GM12878 (cell line): ENCODE results near the gene DUSP8. TPM values are rescaled to one million over a fixed set of nuclear protein-coding genes. Genes with fewer than 3 reads are reported as not detected.

ENCODE experiments used
- ATAC-seq: fragments of 200-7000 bp; cut with Tn5 transposase; 3 replicates; pipeline ENCODE4 v1.9.1; 2020; ENCODE audit warnings: mild to moderate bottlenecking, moderate library complexity
- BruUV-seq: library from RNA; stranded (reverse); fragments of 400-500 nt; replicated peaks from 2 replicates; lab custom pipeline; 2021; lab: Mats Ljungman, UMichigan
- CTCF ChIA-PET: fragments of 300-600 bp; sonication (Branson Sonifier 250); formaldehyde crosslinking; extraction: SDS; loops from one replicate; lab custom pipeline; 2021; ENCODE audit warnings: inconsistent platforms; lab: Yijun Ruan, JAX
- POLR2A ChIA-PET: fragments of 350-600 bp; formaldehyde crosslinking; extraction: SDS; loops from one replicate; lab custom pipeline; 2021; ENCODE audit warnings: inconsistent platforms; lab: Charles Lee
- RAD21 ChIA-PET: fragments of 300-600 bp; sonication (Branson Sonifier 250); formaldehyde crosslinking; loops from one replicate; lab custom pipeline; 2023; ENCODE audit warnings: antibody characterized with exemption; ENCODE audit not compliant: unreplicated experiment; lab: Charles Lee
- SMC1A ChIA-PET: fragments of 300-600 bp; sonication (Branson Sonifier 250); formaldehyde crosslinking; loops from one replicate; lab custom pipeline; 2023; ENCODE audit not compliant: unreplicated experiment, uncharacterized antibody; lab: Charles Lee
- DNase-seq: peaks from one replicate; pipeline ENCODE4 v3.0.0-alpha.2; 2011; ENCODE audit warnings: low read depth, low spot score
- FAIRE-seq: peaks from 3 replicates; lab custom pipeline; 2011; peaks lifted over from hg19 to GRCh38; lab: Jason Lieb, UNC
- H2AFZ ChIP-seq: 2 replicates; pipeline ENCODE4 v1.6.0; 2011; ENCODE audit warnings: low read depth, low read length, control low read depth; ENCODE audit not compliant: control insufficient read depth
- H3K27ac ChIP-seq: 2 replicates; pipeline ENCODE4 v1.5.1; 2011; ENCODE audit warnings: control low read depth; ENCODE audit not compliant: control insufficient read depth, insufficient read depth
- H3K27me3 ChIP-seq, 2 experiments: replicated peaks in 1 of 2; 2 replicates each; pipeline versions ENCODE4 v1.6.0 to v1.6.1; 2011; ENCODE audit warnings: low read length in 1 of 2; ENCODE audit not compliant: control insufficient read depth in 2 of 2, insufficient read depth in 2 of 2
- H3K36me3 ChIP-seq, 2 experiments: 2 replicates each; pipeline ENCODE4 v1.5.1; 2011; ENCODE audit warnings: low read length in 1 of 2; ENCODE audit not compliant: control insufficient read depth in 2 of 2, insufficient read depth in 2 of 2
- H3K4me1 ChIP-seq: 2 replicates; pipeline ENCODE4 v1.6.1; 2011; ENCODE audit warnings: mild to moderate bottlenecking, low read length, moderate library complexity, mixed read lengths; ENCODE audit not compliant: control insufficient read depth, insufficient read depth
- H3K4me2 ChIP-seq: 2 replicates; pipeline ENCODE4 v1.6.0; 2011; ENCODE audit warnings: control low read depth; ENCODE audit not compliant: control insufficient read depth, insufficient read depth
- H3K4me3 ChIP-seq: fragments of 200-600 bp; sonication (generic); 2 replicates; pipeline ENCODE4 v1.5.1; 2016
- H3K79me2 ChIP-seq: 2 replicates; pipeline ENCODE4 v1.6.0; 2011; ENCODE audit warnings: low read length; ENCODE audit not compliant: control insufficient read depth, insufficient read depth
- H3K9ac ChIP-seq: 2 replicates; pipeline ENCODE4 v1.8.0; 2011; ENCODE audit warnings: low read length, control low read depth, mixed read lengths; ENCODE audit not compliant: control insufficient read depth, insufficient read depth
- H3K9me3 ChIP-seq: replicated peaks from 3 replicates; pipeline ENCODE4 v1.5.1; 2011; ENCODE audit warnings: mild to moderate bottlenecking, low read length; ENCODE audit not compliant: control insufficient read depth, insufficient read depth
- H4K20me1 ChIP-seq: 2 replicates; pipeline ENCODE4 v1.6.0; 2011; ENCODE audit not compliant: control insufficient read depth, insufficient read depth
- CREB1 ChIP-seq: IDR thresholded peaks from 2 replicates; pipeline ENCODE4 v1.6.1; 2012; ENCODE audit warnings: low read depth, mild to moderate bottlenecking, inconsistent platforms
- NR2C1 ChIP-seq: fragments of 450-650 bp; IDR thresholded peaks from 2 replicates; pipeline ENCODE4 v1.6.1; 2017; ENCODE audit warnings: antibody characterized with exemption, mild to moderate bottlenecking, moderate library complexity
- POU2F2 ChIP-seq: IDR thresholded peaks from 3 replicates; pipeline ENCODE4 v1.6.1; 2011; ENCODE audit warnings: low read depth, mild to moderate bottlenecking, low read length, borderline replicate concordance
- RAD51 ChIP-seq: fragments of 450-650 bp; IDR thresholded peaks from 2 replicates; pipeline ENCODE4 v1.6.1; 2016; ENCODE audit warnings: moderate library complexity, mild to moderate bottlenecking, inconsistent platforms
- SRF ChIP-seq, 2 experiments: IDR thresholded peaks; 2 replicates each; pipeline ENCODE4 v1.6.1; 2011; ENCODE audit warnings: low read depth in 2 of 2, low read length in 2 of 2, mild to moderate bottlenecking in 1 of 2, moderate library complexity in 1 of 2
- TCF3 ChIP-seq: IDR thresholded peaks from 2 replicates; pipeline ENCODE4 v1.6.1; 2012; ENCODE audit warnings: low read depth, mild to moderate bottlenecking, low read length, borderline replicate concordance; ENCODE audit not compliant: insufficient read depth
- WGBS: methylation state at CpG from one replicate; pipeline ENCODE4 v1.1.6; 2016; ENCODE audit warnings: low lambda C conversion rate; ENCODE audit not compliant: insufficient replicate concordance, insufficient coverage; ENCODE audit errors: missing lambda C conversion rate; 5-methylcytosine and 5-hydroxymethylcytosine counted together
- in situ Hi-C: fragments of 300-500 bp; cut with MboI; formaldehyde crosslinking; loops from 9 replicates; pipeline ENCODE4 v1.14.3; 2018; ENCODE audit warnings: mixed read lengths
- intact Hi-C: fragments of 100-400 bp; cut with micrococcal nuclease; formaldehyde crosslinking; loops from one replicate; pipeline ENCODE4 v1.14.2; 2022; ENCODE audit not compliant: unreplicated experiment
- polyA plus RNA-seq, 11 experiments: library from polyadenylated mRNA; depleted of rRNA in 4 of 11; unstranded in 6 of 11; stranded (reverse) in 5 of 11; fragments of >200 nt; fragmentation: Nextera tagmentation in 4 of 11; fragmentation: Illumina TruSeq in 1 of 11; extraction: Ambion mirVana in 4 of 11; extraction: Trizol in 1 of 11; gene quantifications; 1 replicate in 1 of 11; 2 replicates in 10 of 11; pipeline versions ENCODE4 v1.2.1 to v1.2.3, GENCODE V29; 2011 to 2016; ENCODE audit warnings: inconsistent platforms in 2 of 11, missing spikeins in 2 of 11, low read depth in 1 of 11
- total RNA-seq, 4 experiments: library from RNA; depleted of rRNA in 3 of 4; stranded (reverse); fragments of >200 nt in 3 of 4; fragmentation: Illumina TruSeq in 1 of 4; extraction: Trizol in 1 of 4; gene quantifications; 2 replicates each; pipeline versions ENCODE4 v1.2.1 to v1.2.3, GENCODE V29; 2013 to 2021
- TF ChIP-seq, protein P1 (sequence below): fragments of 150-350 bp; IDR thresholded peaks from 2 replicates; pipeline ENCODE4 v1.6.1; 2016; ENCODE audit warnings: low read depth, low read length

Gene DUSP8
- total and polyA plus RNA-seq, 10 of the 15 experiments (the other 5 are each of a cell fraction or from before 2014, with no cell fraction given): 0.04 to 1.7 (median 0.26) TPM; not detected in 6

DNA sequence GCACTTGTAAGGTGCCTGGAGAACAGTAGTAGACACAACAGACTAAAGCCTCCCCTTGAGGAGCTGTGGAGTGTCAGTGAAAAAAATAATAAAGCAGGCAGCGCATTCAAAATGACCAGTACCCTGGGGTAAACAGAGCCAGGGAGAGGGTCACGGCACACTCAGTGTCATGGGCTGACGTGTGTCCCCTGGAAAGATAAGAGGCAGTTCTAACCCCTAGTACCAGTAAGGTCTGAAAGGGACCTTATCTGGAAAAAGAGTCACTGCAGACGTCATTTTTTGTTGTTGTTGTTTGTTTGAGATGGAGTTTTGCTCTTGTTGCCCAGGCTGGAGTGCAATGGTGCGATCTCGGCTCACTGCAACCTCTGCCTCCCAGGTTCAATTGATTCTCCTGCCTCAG is 32.0 kb downstream of the DUSP8 start:
- TF ChIP-seq, protein P1, sequence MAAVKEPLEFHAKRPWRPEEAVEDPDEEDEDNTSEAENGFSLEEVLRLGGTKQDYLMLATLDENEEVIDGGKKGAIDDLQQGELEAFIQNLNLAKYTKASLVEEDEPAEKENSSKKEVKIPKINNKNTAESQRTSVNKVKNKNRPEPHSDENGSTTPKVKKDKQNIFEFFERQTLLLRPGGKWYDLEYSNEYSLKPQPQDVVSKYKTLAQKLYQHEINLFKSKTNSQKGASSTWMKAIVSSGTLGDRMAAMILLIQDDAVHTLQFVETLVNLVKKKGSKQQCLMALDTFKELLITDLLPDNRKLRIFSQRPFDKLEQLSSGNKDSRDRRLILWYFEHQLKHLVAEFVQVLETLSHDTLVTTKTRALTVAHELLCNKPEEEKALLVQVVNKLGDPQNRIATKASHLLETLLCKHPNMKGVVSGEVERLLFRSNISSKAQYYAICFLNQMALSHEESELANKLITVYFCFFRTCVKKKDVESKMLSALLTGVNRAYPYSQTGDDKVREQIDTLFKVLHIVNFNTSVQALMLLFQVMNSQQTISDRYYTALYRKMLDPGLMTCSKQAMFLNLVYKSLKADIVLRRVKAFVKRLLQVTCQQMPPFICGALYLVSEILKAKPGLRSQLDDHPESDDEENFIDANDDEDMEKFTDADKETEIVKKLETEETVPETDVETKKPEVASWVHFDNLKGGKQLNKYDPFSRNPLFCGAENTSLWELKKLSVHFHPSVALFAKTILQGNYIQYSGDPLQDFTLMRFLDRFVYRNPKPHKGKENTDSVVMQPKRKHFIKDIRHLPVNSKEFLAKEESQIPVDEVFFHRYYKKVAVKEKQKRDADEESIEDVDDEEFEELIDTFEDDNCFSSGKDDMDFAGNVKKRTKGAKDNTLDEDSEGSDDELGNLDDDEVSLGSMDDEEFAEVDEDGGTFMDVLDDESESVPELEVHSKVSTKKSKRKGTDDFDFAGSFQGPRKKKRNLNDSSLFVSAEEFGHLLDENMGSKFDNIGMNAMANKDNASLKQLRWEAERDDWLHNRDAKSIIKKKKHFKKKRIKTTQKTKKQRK: no peak
- TF ChIP-seq SRF (IDR thresholded peaks at IDR 0.05; ENCODE audit: low read depth in 2 of 2, low read length in 2 of 2) (no peak), POU2F2 (no peak), NR2C1 (no peak), TCF3 (no peak), CREB1 (no peak), RAD51 (no peak)
- TF ChIP-seq, all 136 proteins: peak for 0
- POLR2A ChIA-PET: no interaction called here
- H3K9me3 ChIP-seq: no peaks in the 10 kb centered on the region
- FAIRE-seq (no peak), DNase-seq (no peak), ATAC-seq (no peak)
- RAD21 ChIA-PET: no interaction called here
- H3K9ac ChIP-seq: no peak overlapping the region
- SMC1A ChIA-PET: no interaction called here
- peaks cover 8% of the 10 kb centered on the region for H3K79me2 ChIP-seq
- H3K36me3 ChIP-seq: peaks cover 0 to 1% of the 10 kb centered on the region in 2 experiments; a peak in 1 of 4 replicates
- no peak overlapping the region for H2AFZ ChIP-seq
- H4K20me1 ChIP-seq: no peaks in the 10 kb centered on the region
- no peaks in the 10 kb centered on the region for H3K4me1 ChIP-seq
- in situ Hi-C loops (no loop called here), intact Hi-C loops (no loop called here)
- no peak overlapping the region for H3K27ac ChIP-seq
- no peak overlapping the region for H3K4me2 ChIP-seq
- no TSS peak for BruUV-seq
- CTCF ChIA-PET: interaction anchor here (1.3 kb wide), 1 partner anchor 35 kb away, joined by 4 read pairs; no protein-coding TSS in a partner anchor
- 68% methylated on average over 6 of the region's 6 CpGs for WGBS
- no peak overlapping the region for H3K4me3 ChIP-seq
- peaks cover 0 to 1% of the 10 kb centered on the region in 2 experiments; a peak in 3 of 4 replicates for H3K27me3 ChIP-seq
